Activated T-cell treated with anti-CD3 and anti-CD28 coated beads for 1 hour (primary cell): ENCODE data around the gene EYA3.

ENCODE experiments used
- DNase-seq: peaks from one replicate; pipeline ENCODE4 v3.0.0-alpha.2; 2020; ENCODE audit warnings: low read depth

EYA3 gene

GRCh38 chr1:28112388-28113241 is 24.2 kb upstream of the EYA3 start:
- no peak for DNase-seq

GRCh38 chr1:28111157-28111556 is 22.7 kb upstream of the EYA3 start:
- DNase-seq, result no peak

GRCh38 chr1:28110555-28110954 is 22.1 kb upstream of the EYA3 start:
- no peak for DNase-seq

GRCh38 chr1:28109639-28110038 is 21.2 kb upstream of the EYA3 start:
- DNase-seq, result no peak

- no peak for DNase-seq
Observed at GRCh38 chr1:28108001-28108400, 19.6 kb upstream of the EYA3 start.

GRCh38 chr1:28104866-28105467 is 16.6 kb upstream of the EYA3 start:
- no peak for DNase-seq

GRCh38 chr1:28102189-28102588 is 13.8 kb upstream of the EYA3 start:
- DNase-seq, result no peak

GRCh38 chr1:28099050-28099769 is 10.8 kb upstream of the EYA3 start:
- no peak for DNase-seq

- DNase-seq, result no peak
Observed at GRCh38 chr1:28097100-28097472, 8.7 kb upstream of the EYA3 start.

GRCh38 chr1:28096210-28097099 is 8.0 kb upstream of the EYA3 start:
- DNase-seq, result no peak

GRCh38 chr1:28091043-28091781 is 2.8 kb upstream of the EYA3 start:
- peak; percentile 83 for DNase-seq

GRCh38 chr1:28087614-28088167 is 719 bp downstream of the EYA3 start:
- DNase-seq, result no peak

GRCh38 chr1:28086651-28087050 is 1.8 kb downstream of the EYA3 start:
- DNase-seq, result no peak

- DNase-seq, result no peak
Observed at GRCh38 chr1:28085129-28085528, 3.3 kb downstream of the EYA3 start.

- no peak for DNase-seq
Observed at GRCh38 chr1:28083876-28084275, 4.5 kb downstream of the EYA3 start.

GRCh38 chr1:28078680-28079626 is 9.5 kb downstream of the EYA3 start:
- no peak for DNase-seq

GRCh38 chr1:28078262-28078661 is 10.1 kb downstream of the EYA3 start:
- no peak for DNase-seq

GRCh38 chr1:28074892-28075511 is 13.4 kb downstream of the EYA3 start:
- no peak for DNase-seq

GRCh38 chr1:28073867-28074266 is 14.5 kb downstream of the EYA3 start:
- DNase-seq, result no peak
